ENCODE measurements around the gene C5orf15.

GRCh38 chr5:133930813-133931090, 37.7 kb downstream of the C5orf15 start:
- TF ChIP-seq, protein P1, sequence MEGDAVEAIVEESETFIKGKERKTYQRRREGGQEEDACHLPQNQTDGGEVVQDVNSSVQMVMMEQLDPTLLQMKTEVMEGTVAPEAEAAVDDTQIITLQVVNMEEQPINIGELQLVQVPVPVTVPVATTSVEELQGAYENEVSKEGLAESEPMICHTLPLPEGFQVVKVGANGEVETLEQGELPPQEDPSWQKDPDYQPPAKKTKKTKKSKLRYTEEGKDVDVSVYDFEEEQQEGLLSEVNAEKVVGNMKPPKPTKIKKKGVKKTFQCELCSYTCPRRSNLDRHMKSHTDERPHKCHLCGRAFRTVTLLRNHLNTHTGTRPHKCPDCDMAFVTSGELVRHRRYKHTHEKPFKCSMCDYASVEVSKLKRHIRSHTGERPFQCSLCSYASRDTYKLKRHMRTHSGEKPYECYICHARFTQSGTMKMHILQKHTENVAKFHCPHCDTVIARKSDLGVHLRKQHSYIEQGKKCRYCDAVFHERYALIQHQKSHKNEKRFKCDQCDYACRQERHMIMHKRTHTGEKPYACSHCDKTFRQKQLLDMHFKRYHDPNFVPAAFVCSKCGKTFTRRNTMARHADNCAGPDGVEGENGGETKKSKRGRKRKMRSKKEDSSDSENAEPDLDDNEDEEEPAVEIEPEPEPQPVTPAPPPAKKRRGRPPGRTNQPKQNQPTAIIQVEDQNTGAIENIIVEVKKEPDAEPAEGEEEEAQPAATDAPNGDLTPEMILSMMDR (conservative IDR thresholded peaks at IDR 0.05; ENCODE audit: low read depth in 2 of 2): no peak
- TF ChIP-seq, protein P2, sequence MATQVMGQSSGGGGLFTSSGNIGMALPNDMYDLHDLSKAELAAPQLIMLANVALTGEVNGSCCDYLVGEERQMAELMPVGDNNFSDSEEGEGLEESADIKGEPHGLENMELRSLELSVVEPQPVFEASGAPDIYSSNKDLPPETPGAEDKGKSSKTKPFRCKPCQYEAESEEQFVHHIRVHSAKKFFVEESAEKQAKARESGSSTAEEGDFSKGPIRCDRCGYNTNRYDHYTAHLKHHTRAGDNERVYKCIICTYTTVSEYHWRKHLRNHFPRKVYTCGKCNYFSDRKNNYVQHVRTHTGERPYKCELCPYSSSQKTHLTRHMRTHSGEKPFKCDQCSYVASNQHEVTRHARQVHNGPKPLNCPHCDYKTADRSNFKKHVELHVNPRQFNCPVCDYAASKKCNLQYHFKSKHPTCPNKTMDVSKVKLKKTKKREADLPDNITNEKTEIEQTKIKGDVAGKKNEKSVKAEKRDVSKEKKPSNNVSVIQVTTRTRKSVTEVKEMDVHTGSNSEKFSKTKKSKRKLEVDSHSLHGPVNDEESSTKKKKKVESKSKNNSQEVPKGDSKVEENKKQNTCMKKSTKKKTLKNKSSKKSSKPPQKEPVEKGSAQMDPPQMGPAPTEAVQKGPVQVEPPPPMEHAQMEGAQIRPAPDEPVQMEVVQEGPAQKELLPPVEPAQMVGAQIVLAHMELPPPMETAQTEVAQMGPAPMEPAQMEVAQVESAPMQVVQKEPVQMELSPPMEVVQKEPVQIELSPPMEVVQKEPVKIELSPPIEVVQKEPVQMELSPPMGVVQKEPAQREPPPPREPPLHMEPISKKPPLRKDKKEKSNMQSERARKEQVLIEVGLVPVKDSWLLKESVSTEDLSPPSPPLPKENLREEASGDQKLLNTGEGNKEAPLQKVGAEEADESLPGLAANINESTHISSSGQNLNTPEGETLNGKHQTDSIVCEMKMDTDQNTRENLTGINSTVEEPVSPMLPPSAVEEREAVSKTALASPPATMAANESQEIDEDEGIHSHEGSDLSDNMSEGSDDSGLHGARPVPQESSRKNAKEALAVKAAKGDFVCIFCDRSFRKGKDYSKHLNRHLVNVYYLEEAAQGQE (IDR thresholded peaks at IDR 0.05; ENCODE audit: unreplicated experiment): no peak
- no peak for TF ChIP-seq POLR2AphosphoS5 (IDR thresholded peaks at IDR 0.05; ENCODE audit: low read depth)
- TF ChIP-seq EZH2phosphoT487 (IDR thresholded peaks at IDR 0.05; ENCODE audit: unreplicated experiment): no peak
- no peak for TF ChIP-seq JUNB (IDR thresholded peaks at IDR 0.05; ENCODE audit: unreplicated experiment)
- no peak for TF ChIP-seq CREB1 (CRISPR knock-in tag; IDR thresholded peaks at IDR 0.05; ENCODE audit: low read depth)
- TF ChIP-seq STAT1 (IDR thresholded peaks at IDR 0.05; ENCODE audit: unreplicated experiment): no peak
- no peak for TF ChIP-seq EZH2 (IDR thresholded peaks at IDR 0.05; ENCODE audit: low read depth, unreplicated experiment)
- TF ChIP-seq, protein P3, sequence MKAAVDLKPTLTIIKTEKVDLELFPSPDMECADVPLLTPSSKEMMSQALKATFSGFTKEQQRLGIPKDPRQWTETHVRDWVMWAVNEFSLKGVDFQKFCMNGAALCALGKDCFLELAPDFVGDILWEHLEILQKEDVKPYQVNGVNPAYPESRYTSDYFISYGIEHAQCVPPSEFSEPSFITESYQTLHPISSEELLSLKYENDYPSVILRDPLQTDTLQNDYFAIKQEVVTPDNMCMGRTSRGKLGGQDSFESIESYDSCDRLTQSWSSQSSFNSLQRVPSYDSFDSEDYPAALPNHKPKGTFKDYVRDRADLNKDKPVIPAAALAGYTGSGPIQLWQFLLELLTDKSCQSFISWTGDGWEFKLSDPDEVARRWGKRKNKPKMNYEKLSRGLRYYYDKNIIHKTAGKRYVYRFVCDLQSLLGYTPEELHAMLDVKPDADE (IDR thresholded peaks at IDR 0.05): no peak
- TF ChIP-seq ZNF114 (CRISPR knock-in tag; IDR thresholded peaks at IDR 0.05): no peak
- TF ChIP-seq ZNF462 (CRISPR knock-in tag; IDR thresholded peaks at IDR 0.05): no peak
- no peak for TF ChIP-seq ZNF331 (CRISPR knock-in tag; IDR thresholded peaks at IDR 0.05; ENCODE audit: low read depth)
